Activated CD4-positive, alpha-beta memory T cell treated with anti-CD3 and anti-CD28 coated beads for 36 hours (primary cell): Measurements from ENCODE around the gene TAF4. TPM values are rescaled to one million over a fixed set of nuclear protein-coding genes. Genes with fewer than 3 reads are reported as not detected.
"Not testable (repeated sequence)": the region's sequence is repeated elsewhere in the genome, so short reads cannot be mapped to it uniquely, and the experiment has no call there.

ENCODE experiments used
- CTCF ChIA-PET: fragments of 350-600 bp; sonication (Branson Sonifier 250); formaldehyde crosslinking; loops from one replicate; lab custom pipeline; 2021; ENCODE audit warnings: antibody characterized with exemption, inconsistent platforms; lab: Charles Lee
- POLR2A ChIA-PET: fragments of 350-600 bp; sonication (Branson Sonifier 250); formaldehyde crosslinking; loops from one replicate; lab custom pipeline; 2021; ENCODE audit warnings: antibody characterized with exemption; lab: Charles Lee
- DNase-seq: peaks from one replicate; pipeline ENCODE4 v3.0.0-alpha.2; 2020
- H3K27ac Mint-ChIP-seq: one replicate; pipeline ENCODE4 v1.8.0; 2021; ENCODE audit warnings: mixed read lengths
- H3K27me3 Mint-ChIP-seq: one replicate; pipeline ENCODE4 v1.8.0; 2021; ENCODE audit warnings: mixed read lengths
- H3K36me3 Mint-ChIP-seq: one replicate; pipeline ENCODE4 v1.8.0; 2021; ENCODE audit warnings: mixed read lengths
- H3K4me1 Mint-ChIP-seq: one replicate; pipeline ENCODE4 v1.8.0; 2021; ENCODE audit warnings: low read depth, mixed read lengths
- H3K4me3 Mint-ChIP-seq: one replicate; pipeline ENCODE4 v1.8.0; 2021; ENCODE audit warnings: mild to moderate bottlenecking, mixed read lengths
- H3K9me3 Mint-ChIP-seq: one replicate; pipeline ENCODE4 v1.8.0; 2021; ENCODE audit warnings: mixed read lengths
- intact Hi-C: fragments of 100-400 bp; cut with micrococcal nuclease; formaldehyde crosslinking; loops from one replicate; pipeline ENCODE4 v1.15.1; 2023
- total RNA-seq, 2 experiments: library from RNA; stranded (reverse); gene quantifications; one replicate each; pipeline ENCODE4 v1.2.3, GENCODE V29; 2021

Gene TAF4
- total RNA-seq, 2 experiments from 2014 or later: 15.3 to 17.0 TPM

DNA sequence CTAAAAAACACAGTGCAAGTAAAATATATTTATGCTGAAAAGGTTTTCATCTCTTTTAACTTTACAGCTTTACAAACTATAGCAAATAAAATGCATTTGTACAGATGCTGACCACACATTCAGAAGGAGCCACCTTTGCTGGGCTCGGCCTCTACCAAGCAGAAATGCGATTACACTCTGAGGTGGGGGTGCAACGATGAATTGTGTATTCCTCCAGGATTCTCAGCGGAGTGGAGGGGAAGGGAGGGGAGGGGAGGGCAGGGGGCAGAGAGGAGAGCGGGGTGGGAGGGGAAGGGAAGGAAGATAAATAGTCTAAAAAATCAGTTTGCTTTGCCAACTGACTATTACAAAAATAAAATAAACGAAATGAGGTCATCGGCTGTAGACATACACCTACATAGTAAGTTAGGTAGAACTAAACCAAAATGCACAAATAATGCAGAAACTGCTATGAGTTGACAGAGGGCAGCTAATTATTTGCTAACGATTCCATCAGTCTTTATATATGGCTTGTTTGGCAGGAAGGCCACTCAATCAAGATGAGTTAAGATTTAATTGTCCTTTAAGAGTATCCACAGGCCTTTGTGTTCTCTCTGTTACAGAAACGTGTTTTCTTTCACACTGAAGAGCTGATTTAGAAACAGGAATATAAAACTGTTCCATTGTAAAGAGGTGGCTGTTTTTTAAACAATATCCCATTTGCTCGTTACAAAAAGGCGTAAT lies 90.1 kb downstream of the TAF4 start:
- ChIA-PET POLR2A (no interaction called here), CTCF (interaction anchor here (0.7 kb wide), 1 partner anchor 21 kb away, joined by 3 read pairs; no protein-coding TSS in a partner anchor)
- Mint-ChIP-seq H3K4me3 (no peak overlapping the region), H3K4me1 (no peaks in the 10 kb centered on the region), H3K27me3 (no peaks in the 10 kb centered on the region), H3K9me3 (no peaks in the 10 kb centered on the region), H3K36me3 (peaks cover 34% of the 10 kb centered on the region), H3K27ac (no peak overlapping the region)
- no peak for DNase-seq
- intact Hi-C loops: no loop called here

DNA sequence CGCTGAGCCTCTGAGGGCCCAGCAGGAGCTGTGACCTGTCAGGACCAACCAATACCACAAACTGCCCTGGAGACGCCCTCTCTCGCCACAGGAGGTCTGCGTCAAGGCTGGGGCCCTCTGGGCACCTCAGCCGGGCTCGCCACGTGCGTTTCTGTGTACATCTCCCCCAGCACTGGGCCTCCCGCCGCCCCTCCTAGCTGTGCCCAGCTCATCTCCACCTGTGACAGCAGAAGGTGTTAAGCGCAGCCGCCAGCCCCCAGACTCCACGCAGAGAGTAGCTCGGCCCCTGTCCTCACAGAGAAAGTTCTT lies 91.4 kb downstream of the TAF4 start:
- Mint-ChIP-seq H3K36me3 (peaks cover 33% of the 10 kb centered on the region), H3K4me1 (no peaks in the 10 kb centered on the region), H3K4me3 (no peak overlapping the region), H3K27me3 (no peaks in the 10 kb centered on the region), H3K27ac (no peak overlapping the region), H3K9me3 (no peaks in the 10 kb centered on the region)
- intact Hi-C loops: no loop called here
- no peak for DNase-seq
- CTCF ChIA-PET: no interaction called here
- POLR2A ChIA-PET: no interaction called here

DNA sequence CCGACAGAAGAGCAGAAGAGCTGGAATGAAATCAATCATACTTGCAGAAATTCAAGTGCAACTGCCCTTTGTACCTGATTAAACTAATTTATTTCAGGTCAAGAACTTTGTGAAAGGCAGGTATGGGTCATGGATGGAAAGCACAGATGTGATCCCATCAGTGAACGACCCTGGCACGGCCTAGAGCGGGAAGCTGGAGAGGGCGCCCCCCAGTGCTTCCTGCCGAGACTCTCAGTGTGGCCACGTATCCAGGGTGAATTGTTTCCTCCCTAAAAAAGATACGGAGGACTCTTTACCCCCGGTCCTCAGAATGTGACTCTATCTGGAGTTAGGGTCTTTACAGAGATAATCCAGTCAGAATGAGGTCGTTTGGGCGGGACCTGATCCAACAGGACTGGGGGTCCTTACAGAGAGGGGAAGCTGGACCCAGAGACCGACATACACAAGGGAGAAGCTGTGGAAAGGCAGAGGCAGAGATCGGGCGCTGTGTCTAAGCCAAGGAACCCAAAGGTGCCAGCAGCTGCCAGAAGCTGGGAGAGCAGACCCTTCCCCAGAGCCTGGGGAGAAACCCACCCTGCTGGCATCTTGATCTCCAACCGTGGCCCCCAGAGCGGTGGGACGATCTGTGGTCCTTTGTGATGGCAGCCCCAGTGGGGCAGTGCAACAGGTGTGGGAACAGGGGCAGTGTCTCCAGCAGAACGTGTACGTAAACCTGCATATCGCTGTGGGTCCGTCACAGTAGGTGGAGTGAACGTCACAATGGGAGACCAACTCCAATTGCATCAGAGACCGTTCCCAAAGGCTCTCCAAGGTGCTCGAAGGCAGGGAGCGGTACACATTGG lies 91.9 kb downstream of the TAF4 start:
- no peaks in the 10 kb centered on the region for H3K9me3 Mint-ChIP-seq
- H3K4me1 Mint-ChIP-seq: no peaks in the 10 kb centered on the region
- no peaks in the 10 kb centered on the region for H3K27me3 Mint-ChIP-seq
- no peak overlapping the region for H3K27ac Mint-ChIP-seq
- no peak for DNase-seq
- H3K36me3 Mint-ChIP-seq: peaks cover 33% of the 10 kb centered on the region
- H3K4me3 Mint-ChIP-seq: no peak overlapping the region
- ChIA-PET POLR2A (no interaction called here), CTCF (no interaction called here)
- intact Hi-C loops: no loop called here

DNA sequence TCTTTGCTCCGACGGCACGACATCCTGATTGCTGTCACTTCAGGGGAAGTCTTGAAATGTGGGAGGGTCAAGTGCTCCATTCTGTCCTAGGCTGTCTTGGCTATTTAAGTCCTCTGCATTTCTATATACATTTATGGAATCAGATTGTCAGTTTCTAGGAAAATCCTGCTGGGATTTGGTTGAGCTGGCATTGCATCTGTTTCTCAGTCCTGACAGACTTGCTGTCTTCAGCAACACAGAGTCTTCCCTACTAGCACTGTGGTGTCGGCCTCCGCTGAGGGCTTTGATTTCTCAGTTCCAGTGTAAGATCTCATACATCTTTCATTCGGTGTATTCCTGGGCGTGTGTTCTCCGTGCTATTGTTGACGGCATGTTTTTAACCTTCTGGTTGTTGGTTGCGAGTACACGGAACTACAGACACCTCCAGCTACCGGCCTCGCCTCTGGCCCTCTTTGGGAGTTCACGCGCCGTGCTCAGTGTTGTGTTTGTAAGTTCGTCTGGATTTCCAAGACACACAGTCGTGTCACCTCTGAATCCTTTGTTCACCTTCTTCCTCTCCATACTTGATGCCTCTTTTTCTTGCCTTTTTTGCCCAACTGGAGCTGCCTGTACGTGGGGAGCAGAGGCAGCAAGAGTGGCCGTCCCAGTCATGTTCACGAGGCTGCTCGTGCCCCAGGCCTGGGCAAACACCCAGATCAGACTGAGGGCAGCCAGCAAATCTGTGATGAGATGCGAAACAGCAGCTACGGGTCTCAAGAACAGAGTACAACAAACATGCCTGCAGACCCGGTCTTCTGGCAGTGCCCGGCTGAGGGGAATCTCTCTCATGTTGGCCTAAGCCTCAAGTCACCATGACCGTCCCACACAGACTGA lies 92.8 kb downstream of the TAF4 start:
- intact Hi-C loops: no loop called here
- ChIA-PET CTCF (interaction anchor here (0.6 kb wide), 1 partner anchor 333 kb away, joined by 3 read pairs; no protein-coding TSS in a partner anchor), POLR2A (no interaction called here)
- Mint-ChIP-seq H3K27me3 (peaks cover 3% of the 10 kb centered on the region), H3K4me1 (no peaks in the 10 kb centered on the region), H3K4me3 (no peak overlapping the region), H3K36me3 (peaks cover 33% of the 10 kb centered on the region), H3K9me3 (no peaks in the 10 kb centered on the region), H3K27ac (no peak overlapping the region)
- DNase-seq: no peak

DNA sequence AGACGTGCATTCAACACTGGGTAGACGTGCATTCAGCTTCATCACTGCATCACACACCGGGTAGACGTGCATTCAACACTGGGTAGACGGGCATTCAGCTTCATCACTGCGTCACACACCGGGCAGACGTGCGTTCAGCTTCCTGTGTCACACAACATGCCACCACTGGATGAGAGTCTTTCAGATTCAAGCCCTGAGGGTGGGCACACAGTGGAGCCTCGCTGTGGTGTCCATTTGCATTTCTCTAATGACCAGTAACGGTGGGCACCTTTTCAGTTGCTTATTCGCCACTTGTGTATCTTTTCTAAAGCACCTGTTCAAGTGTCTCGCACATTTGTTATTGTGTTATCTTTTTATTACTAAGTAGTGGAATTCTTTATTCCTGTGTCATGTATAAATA lies 94.1 kb downstream of the TAF4 start:
- H3K4me1 Mint-ChIP-seq, H3K4me3 Mint-ChIP-seq, H3K9me3 Mint-ChIP-seq, H3K27ac Mint-ChIP-seq, DNase-seq, H3K27me3 Mint-ChIP-seq, CTCF ChIA-PET, POLR2A ChIA-PET, intact Hi-C loops: not testable (repeated sequence)
- peaks cover 29% of the 10 kb centered on the region for H3K36me3 Mint-ChIP-seq

DNA sequence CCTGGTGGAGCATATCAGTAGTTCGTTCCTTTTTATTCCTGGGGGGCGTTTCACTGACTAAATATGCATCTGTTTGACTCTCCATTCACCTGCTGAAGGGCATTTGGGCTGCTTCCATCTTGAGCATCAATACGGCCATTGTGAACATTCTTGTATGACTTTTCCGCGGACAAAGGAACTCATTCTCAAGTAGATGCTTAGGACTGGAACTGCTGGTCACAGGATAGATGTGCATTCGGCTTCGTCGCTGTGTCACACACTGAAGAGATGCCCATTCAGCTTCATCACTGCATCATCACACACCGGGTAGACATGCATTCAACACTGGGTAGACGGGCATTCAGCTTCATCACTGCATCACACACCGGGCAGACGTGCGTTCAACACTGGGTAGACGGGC lies 95.3 kb downstream of the TAF4 start:
- H3K36me3 Mint-ChIP-seq: peaks cover 25% of the 10 kb centered on the region
- intact Hi-C loops: no loop called here
- DNase-seq: no peak
- no peak overlapping the region for H3K4me3 Mint-ChIP-seq
- no peaks in the 10 kb centered on the region for H3K9me3 Mint-ChIP-seq
- no peak overlapping the region for H3K27ac Mint-ChIP-seq
- H3K27me3 Mint-ChIP-seq: peaks cover 10% of the 10 kb centered on the region
- POLR2A ChIA-PET: no interaction called here
- H3K4me1 Mint-ChIP-seq: no peaks in the 10 kb centered on the region
- CTCF ChIA-PET: no interaction called here

DNA sequence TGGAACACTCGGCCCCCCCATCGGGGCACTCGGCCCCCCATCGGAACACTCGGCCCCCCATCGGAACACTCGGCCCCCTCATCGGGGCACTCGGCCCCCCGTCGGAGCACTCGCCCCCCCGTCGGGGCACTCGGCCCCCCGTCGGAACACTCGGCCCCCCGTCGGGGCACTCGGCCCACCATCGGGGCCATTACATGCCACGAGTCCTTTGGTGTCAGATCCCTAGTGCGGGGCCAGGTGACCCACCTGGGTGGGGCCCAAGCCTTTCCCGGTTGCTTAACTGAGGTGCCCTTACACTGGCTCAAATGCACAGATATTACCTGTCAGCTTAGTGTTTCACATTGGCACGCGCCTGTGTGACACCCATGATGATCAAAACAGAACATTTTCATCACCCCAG lies 95.9 kb downstream of the TAF4 start:
- Mint-ChIP-seq H3K9me3 (no peaks in the 10 kb centered on the region), H3K27me3 (peaks cover 13% of the 10 kb centered on the region), H3K4me1 (no peaks in the 10 kb centered on the region), H3K36me3 (peaks cover 24% of the 10 kb centered on the region), H3K4me3 (no peak overlapping the region), H3K27ac (no peak overlapping the region)
- no peak for DNase-seq
- CTCF ChIA-PET: no interaction called here
- intact Hi-C loops: no loop called here
- POLR2A ChIA-PET: no interaction called here

DNA sequence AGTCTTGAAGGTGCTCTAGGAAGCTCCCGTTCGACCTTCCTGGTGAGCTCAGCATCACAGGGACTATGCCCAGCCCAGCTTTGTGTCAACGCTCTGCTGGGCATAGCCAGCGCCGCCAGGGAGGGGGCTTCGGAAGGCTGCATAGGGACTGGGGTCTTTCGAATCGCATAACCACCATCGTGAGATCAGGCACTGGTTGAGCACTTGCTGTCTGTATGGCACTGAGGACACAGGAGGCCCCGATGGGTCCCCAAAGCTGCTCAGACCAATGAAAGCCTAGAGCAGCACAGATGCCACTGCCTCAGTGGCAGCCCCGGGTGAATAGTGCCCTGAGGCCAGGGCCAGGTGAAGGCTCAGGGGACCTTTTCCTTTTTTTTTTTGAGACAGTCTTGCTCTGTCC lies 96.7 kb downstream of the TAF4 start:
- Mint-ChIP-seq H3K4me3 (no peak overlapping the region), H3K27ac (no peak overlapping the region), H3K4me1 (no peaks in the 10 kb centered on the region), H3K36me3 (peaks cover 17% of the 10 kb centered on the region), H3K27me3 (peaks cover 15% of the 10 kb centered on the region), H3K9me3 (no peaks in the 10 kb centered on the region)
- no peak for DNase-seq
- intact Hi-C loops: no loop called here
- POLR2A ChIA-PET: no interaction called here
- CTCF ChIA-PET: no interaction called here

DNA sequence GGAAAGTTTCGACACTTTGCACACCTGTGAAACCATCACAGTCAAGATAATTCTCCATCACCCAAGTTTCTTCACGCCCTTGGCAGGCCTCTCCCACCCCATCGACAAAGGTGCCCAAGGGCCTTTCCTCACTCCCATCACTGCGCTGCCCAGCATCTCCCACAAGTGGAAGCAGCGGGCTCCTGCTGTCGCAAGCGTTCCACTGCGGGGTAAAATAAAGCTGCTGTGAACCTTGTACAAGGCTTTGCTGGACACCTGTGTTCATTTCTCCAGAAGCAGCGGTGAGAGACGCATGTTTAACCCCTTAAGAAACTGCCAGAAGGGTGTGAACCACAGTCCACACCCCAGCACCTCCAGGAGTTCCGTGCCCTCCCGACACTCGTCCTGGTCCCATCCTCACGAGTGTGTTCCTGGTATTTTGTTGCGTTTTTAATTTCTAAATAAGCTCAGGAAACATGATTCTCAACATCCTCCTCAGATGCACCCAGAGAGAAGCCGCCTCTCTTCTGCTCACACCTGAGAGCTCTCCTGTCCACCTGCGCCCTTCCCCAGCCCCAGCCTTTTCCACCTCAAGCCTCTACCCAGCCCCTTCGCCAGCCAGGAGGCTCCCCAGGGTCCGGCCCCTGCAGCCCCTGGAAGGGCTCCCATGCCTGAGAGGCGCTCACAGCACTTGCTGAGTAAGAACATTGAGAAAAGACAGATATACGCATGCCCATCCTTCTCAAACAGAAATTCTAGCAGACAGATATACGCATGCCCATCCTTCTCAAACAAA lies 97.5 kb downstream of the TAF4 start:
- intact Hi-C loops: no loop called here
- DNase-seq: no peak
- H3K27ac Mint-ChIP-seq: no peak overlapping the region
- no peaks in the 10 kb centered on the region for H3K9me3 Mint-ChIP-seq
- no peaks in the 10 kb centered on the region for H3K4me1 Mint-ChIP-seq
- H3K4me3 Mint-ChIP-seq: no peak overlapping the region
- CTCF ChIA-PET: no interaction called here
- H3K27me3 Mint-ChIP-seq: peaks cover 21% of the 10 kb centered on the region
- POLR2A ChIA-PET: no interaction called here
- H3K36me3 Mint-ChIP-seq: peaks cover 11% of the 10 kb centered on the region

DNA sequence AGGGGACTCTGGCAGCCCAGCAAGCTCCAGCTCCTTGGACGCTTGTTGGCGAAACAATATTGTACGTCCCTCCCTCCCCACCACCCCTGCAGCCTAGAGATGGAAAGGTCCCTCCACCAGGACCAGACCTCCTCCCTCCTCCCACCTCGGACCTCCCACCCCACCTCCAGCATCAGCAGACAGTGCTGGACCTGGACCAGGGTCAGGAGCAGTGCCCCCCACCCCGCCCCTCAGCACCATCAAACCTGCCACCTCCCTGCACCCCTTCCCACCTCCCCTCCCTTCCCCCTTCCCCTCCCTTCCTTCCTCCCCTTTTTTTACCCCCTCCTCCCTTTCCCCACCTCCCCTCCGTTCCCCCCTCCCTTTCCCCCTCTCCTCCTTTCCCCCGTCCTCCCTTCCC lies 98.4 kb downstream of the TAF4 start:
- Mint-ChIP-seq H3K36me3 (peaks cover 3% of the 10 kb centered on the region), H3K27ac (no peak overlapping the region), H3K4me1 (no peaks in the 10 kb centered on the region), H3K27me3 (peaks cover 21% of the 10 kb centered on the region), H3K9me3 (no peaks in the 10 kb centered on the region), H3K4me3 (no peak overlapping the region)
- CTCF ChIA-PET: no interaction called here
- intact Hi-C loops: no loop called here
- DNase-seq: no peak
- POLR2A ChIA-PET: no interaction called here

DNA sequence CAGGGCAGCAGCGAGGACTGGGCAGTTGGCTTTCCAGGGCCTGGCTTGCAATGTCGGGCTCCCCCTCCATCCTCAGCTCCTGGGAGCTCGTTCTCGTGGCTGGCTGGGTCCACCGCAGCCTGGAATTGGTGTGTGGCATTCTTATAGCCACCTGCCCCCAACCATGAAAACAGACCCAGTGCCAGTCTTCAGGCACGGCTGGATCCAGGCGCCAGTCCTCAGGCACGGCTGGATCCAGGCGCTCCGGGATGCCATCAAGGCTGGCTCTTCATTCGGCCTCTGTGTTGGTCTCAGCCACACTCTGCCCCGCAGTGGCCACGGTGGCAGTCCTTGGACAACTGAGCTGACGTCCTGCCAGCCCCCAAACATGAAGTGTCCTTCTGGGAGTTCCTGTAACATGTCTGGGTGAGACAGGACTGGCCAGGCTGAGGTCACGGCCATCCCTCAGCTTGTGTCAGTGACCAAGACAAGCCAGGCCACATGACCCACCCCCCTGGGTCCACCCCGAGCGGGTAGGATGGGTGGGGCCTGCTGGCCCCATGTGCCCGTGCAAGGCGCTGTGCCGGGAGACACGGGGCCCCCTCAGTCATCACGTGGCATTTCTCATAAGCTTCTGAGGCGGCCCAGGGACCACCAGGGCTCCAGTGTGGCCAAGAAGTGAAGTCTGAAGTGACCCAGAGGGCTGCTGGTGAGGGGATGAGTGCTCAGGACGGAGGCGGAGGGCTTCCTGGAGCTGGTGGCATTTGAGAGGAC lies 99.0 kb downstream of the TAF4 start:
- no peaks in the 10 kb centered on the region for H3K9me3 Mint-ChIP-seq
- POLR2A ChIA-PET: no interaction called here
- H3K36me3 Mint-ChIP-seq: no peaks in the 10 kb centered on the region
- DNase-seq: no peak
- H3K27me3 Mint-ChIP-seq: peaks cover 24% of the 10 kb centered on the region
- CTCF ChIA-PET: no interaction called here
- intact Hi-C loops: no loop called here
- no peak overlapping the region for H3K27ac Mint-ChIP-seq
- H3K4me3 Mint-ChIP-seq: no peak overlapping the region
- no peaks in the 10 kb centered on the region for H3K4me1 Mint-ChIP-seq
